Stimulated activated CD8-positive, alpha-beta memory T cell treated with anti-CD3 and anti-CD28 coated beads, Interleukin-2, amount 100 ng/mL, for 1 hour (primary cell): ENCODE data around the gene SELPLG.
"Not testable (repeated sequence)": the region's sequence is repeated elsewhere in the genome, so short reads cannot be mapped to it uniquely, and the experiment has no call there.

Experiments used
- DNase-seq, 2 donors: peaks; one replicate each; pipeline ENCODE4 v3.0.0-alpha.2; 2020; ENCODE audit warnings: low read depth in 2 of 2

The SELPLG gene

GRCh38 chr12:108590463-108590862 is 43.2 kb downstream of the SELPLG start:
- DNase-seq: not testable (repeated sequence)

GRCh38 chr12:108589840-108590229 is 43.9 kb downstream of the SELPLG start:
- DNase-seq: no peak

DNA sequence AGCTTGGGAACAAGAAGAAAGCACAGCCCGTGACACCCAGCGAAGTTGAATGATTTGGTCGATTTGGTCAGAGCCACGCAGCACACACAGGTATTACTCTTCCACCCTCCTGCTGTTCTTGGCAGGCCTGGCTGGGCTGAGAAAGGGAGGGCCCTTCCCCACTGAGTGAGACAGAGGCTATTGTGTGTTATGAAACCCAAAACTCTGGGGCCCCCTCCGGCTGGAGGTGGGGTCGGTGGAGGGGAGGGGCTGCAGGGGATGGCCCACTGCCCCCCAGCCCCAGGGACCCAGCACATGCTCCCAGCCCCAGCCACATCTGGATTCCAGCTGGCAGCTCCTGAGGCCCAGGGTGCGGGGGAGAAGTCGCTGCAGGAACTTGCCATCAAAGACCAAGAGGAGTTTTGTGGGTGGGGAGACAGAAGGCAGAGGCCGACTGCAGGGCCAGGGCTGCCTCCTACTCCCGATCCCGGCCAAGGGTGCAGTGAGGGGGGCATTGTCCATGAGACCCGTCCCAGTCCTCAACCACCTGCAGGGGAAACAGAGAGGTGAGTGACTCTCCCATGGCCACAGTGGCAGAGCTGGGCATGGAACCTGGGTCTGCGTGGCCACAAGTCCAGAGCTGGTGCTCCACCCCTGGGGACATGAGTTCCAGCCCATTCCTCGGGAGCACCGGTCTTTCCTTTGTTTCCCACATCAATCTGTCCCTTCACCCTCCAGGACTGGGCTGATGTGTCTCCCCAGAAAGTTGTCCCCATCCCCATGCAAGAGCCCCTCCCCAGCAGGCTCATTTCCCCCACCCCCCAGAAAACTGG is 44.5 kb downstream of the SELPLG start:
- DNase-seq: no peak

- no peak for DNase-seq
Observed at GRCh38 chr12:108587826-108588225, 45.9 kb downstream of the SELPLG start.

DNA sequence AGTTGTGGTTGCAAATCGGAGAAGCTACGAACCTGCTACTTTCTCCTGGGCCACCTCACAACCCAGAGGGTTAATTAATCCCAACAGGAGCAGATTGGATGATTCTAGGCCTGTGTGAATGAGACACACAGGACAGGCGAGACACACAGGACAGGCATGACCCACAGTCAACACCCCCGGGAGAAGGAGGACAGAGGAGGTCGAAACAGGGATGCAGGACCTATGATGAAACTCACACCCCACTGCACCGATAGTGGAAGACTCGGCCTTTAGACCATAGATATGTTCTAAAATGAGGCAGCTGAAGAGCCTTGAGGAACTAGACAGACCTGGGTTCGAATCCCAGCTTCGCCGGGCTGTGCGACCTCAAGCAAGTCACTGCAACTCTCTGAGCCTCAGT is 47.4 kb downstream of the SELPLG start:
- DNase-seq: no peak

DNA sequence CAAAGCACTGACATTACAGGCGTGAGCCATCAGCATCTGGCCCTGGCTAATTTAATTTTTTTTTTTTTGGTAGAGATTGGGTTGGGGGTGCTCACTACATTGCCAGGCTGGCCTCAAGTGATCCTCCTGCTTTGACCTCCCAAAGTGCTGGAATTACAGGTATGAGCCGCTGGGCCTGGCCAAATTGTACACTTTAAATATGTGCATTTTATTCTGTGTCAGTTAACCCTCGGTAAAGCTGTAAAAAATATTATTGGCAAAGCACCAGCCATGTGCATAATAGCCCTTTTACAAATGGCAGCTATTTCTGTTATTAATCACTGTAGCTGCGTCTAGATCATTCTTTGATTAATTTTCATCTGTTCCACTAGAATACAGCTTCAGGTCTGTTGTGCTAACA is 47.8 kb downstream of the SELPLG start:
- DNase-seq: no peak

GRCh38 chr12:108584456-108585065 is 49.1 kb downstream of the SELPLG start:
- no peak for DNase-seq

GRCh38 chr12:108583991-108584390 is 49.7 kb downstream of the SELPLG start:
- no peak for DNase-seq

DNA sequence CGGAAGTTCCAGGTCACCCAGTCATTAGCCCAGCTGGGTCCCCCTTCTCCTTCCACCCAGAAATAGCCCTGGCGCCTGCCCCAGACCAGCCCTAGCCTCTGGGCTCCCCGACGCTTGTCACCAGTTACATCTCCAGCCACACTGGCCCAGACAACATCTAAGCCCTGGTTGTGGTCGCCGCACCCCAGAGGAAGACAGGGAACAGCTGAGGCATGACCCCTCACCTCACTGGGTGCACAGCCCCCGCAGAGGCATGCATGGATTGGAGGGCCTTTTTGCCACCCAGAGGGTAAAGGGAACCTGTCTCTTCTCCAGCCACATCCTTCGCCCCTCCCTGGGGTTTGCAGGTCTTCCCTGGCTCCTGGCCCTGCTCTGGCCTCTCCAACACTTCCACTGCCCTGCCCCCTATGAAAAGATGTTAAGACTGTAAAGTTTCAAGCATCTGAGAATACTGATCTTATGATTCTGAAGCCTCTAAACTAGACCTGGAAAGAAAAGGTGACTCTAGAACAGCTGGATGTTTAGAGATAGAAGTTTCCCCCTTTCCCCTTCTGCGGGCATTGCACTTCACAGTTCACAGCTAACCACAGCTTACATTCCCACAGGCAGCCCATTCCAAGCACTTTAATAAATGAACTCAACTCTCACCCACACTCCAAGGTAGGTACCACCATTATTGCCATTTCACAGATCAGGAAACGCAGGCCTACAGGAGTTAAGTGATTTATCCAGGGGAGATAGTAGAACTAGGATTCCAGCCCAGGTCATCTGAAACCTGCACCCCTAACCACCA is 50.5 kb downstream of the SELPLG start:
- no peak for DNase-seq

- DNase-seq: no peak
Observed at GRCh38 chr12:108582509-108582908, 51.2 kb downstream of the SELPLG start.

GRCh38 chr12:108581311-108582227 is 52.1 kb downstream of the SELPLG start:
- DNase-seq: no peak

DNA sequence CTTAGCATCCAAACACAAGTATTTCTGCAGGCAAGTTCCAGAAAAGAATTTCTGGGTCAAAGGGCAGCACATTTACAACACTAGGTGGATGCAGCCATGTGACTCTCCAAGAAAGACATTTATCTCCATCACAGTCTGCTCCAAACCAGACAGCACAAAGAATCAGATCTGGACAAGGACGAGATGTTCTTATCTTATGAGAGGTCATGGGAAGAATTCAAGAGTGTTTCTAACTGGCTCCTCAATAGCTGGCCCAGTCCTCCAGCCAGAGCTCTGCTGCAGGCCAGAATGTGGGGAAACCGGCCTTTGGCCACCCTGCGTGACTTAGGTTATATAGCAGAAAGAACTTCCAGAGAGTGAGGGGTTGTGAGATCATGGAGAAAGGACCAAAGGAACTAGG is 53.2 kb downstream of the SELPLG start:
- DNase-seq: no peak

DNA sequence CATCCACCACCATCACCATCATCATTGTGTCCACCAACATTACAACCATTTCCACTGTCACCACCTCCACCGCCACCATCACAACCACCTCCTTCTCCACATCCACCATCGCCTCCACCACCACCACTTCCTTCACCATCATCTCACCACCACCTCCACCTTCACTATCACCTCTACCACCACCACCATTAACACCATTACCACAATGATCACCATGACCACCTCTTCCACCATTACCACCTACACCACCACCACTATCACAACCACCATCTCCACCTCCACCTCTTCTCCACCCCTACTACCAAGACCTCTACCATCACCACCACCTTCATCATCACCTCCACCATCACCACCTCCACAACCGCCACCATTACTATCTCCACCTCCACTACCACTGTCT is 54.9 kb downstream of the SELPLG start:
- DNase-seq: no peak

DNA sequence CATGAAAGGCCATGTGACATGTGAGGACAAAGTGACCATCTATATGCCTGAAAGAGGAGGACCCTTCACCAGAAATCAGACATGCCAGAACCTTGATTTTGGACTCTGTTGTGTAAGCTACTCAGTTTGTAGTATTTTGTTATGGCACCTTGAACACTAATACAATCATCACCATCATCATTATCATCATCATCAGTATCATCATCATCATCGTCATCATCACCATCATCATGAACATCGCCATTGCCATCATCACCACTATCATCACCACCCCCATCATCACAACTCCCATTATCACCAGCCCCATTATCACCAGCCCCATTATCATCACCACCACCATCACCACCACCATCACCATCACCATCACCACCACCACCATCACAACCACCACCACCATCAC is 55.4 kb downstream of the SELPLG start:
- DNase-seq: no peak

DNA sequence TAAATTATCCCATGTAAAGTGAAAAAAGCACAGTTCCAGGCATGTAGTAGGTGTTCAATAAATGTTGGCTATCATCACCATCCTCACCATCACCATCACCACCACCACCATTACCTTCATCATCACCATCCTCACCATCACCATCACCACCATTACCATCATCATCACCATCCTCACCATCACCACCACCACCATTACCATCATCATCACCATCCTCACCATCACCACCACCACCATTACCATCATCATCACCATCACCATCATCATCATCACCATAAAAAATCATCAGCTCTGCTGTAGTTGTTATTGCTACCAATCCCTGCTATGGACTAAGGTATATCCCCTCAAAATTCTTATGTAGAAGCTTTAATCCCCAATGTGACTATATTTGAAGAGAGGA is 56.2 kb downstream of the SELPLG start:
- DNase-seq: no peak

GRCh38 chr12:108576660-108577234 is 56.9 kb downstream of the SELPLG start:
- no peak for DNase-seq

- no peak for DNase-seq
Observed at GRCh38 chr12:108575199-108575912, 58.3 kb downstream of the SELPLG start.

DNA sequence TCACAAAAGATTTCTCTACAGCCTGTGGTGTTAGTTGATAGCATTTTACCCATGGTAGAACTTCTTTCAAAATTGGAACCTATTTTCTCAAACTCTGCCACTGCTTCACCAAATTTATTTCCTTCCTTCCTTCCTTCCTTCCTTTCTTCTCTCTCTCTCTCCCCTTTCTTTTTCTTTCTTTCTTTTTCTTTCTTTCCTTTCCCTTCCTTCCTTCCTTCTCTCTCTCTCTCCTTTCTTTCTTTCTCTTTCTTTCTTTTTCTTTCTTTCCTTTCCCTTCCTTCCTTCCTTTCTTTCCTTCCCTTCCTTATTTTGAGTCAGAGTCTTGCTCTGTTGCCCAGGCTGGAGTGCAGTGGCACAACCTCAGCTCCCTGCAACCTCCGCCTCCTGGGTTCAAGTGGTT is 59.4 kb downstream of the SELPLG start:
- not testable (repeated sequence) for DNase-seq

GRCh38 chr12:108573317-108573716 is 60.4 kb downstream of the SELPLG start:
- no peak for DNase-seq

DNA sequence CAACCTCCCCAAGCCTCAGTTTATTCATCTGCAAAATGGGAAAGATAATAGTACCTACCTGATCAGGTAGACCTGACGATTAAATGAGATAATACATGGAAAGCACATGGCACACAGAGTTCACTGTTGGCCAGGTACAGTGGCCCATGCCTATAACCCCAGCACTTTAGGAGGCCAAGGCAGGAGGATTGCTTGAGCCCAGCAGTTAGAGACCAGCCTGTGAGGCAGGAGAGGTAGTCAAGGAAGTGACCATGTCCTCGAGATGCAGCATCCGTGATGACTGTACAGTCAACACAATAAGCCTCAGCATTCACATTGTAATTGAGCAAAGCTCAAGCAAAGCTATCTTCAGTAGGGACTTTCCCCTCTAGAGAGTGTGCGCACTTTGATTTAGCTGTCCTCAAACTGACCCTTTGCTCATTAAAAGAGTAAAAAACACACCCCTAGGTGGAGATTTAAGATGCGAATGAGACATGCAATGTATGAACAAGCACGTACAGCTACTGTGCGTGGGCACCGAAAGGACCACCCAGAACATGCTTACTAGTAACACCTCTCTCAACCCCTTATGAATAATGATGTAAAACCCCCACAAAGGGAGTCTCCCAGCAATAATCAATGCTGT is 61.4 kb downstream of the SELPLG start:
- no peak for DNase-seq
